Gastrocnemius medialis (tissue), 4 donors: Measurements from ENCODE around the gene KAT2A.

Experiments used
- POLR2A ChIP-seq, 2 donors: fragments of 450-650 bp; IDR thresholded peaks; one replicate each; pipeline ENCODE4 v1.6.1; 2017; ENCODE audit warnings: antibody characterized with exemption in 2 of 2, mild to moderate bottlenecking in 2 of 2, moderate library complexity in 2 of 2
- TF ChIP-seq, protein P1 (sequence below), 5 experiments: fragments of 450-650 bp in 3 of 5; fragments of 200-600 bp in 2 of 5; sonication (generic) in 2 of 5; IDR thresholded peaks in 4 of 5; conservative IDR thresholded peaks in 1 of 5; 1 replicate in 4 of 5; 2 replicates in 1 of 5; pipeline ENCODE4 v1.5.1; 2016 to 2019; ENCODE audit warnings: antibody characterized with exemption in 5 of 5, mild to moderate bottlenecking in 3 of 5, moderate library complexity in 3 of 5

DNA sequence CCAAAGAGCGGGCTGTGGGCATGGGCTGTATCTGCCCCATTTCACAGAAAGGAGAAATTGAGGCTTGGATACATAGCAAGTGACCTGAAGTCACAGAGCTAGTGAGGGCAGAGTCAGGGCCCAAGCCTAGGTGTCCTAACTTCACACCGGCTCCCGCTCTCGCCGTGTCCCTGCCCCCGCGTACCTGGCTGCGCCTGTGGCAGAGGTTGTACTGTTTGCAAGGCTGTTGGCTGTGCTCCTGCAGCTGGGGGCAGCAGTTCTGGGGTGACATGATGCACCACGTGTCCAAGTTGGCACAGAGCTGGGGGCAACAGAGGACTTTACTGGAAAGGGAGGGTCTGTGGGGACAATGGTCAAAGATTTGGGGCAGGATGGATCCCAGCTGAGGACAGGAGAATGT is 12.1 kb downstream of the KAT2A start:
- TF ChIP-seq, protein P1, sequence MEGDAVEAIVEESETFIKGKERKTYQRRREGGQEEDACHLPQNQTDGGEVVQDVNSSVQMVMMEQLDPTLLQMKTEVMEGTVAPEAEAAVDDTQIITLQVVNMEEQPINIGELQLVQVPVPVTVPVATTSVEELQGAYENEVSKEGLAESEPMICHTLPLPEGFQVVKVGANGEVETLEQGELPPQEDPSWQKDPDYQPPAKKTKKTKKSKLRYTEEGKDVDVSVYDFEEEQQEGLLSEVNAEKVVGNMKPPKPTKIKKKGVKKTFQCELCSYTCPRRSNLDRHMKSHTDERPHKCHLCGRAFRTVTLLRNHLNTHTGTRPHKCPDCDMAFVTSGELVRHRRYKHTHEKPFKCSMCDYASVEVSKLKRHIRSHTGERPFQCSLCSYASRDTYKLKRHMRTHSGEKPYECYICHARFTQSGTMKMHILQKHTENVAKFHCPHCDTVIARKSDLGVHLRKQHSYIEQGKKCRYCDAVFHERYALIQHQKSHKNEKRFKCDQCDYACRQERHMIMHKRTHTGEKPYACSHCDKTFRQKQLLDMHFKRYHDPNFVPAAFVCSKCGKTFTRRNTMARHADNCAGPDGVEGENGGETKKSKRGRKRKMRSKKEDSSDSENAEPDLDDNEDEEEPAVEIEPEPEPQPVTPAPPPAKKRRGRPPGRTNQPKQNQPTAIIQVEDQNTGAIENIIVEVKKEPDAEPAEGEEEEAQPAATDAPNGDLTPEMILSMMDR (IDR thresholded peaks at IDR 0.05 in 4 of 5, conservative IDR thresholded peaks at IDR 0.05 in 1 of 5), result no peak
- TF ChIP-seq POLR2A (IDR thresholded peaks at IDR 0.05), result no peak
